K562 (cell line): ENCODE measurements around the gene SLC16A13. TPM values are rescaled to one million over a fixed set of nuclear protein-coding genes. Genes with fewer than 3 reads are reported as not detected.

Experiments
- ATF7 ChIP-seq: fragments of 450-650 bp; IDR thresholded peaks from 2 replicates; pipeline ENCODE4 v1.7.1; 2014; ENCODE audit warnings: mild to moderate bottlenecking, moderate library complexity
- BCL6 ChIP-seq: fragments of 250-450 bp; sonication (Bioruptor Pico); IDR thresholded peaks from 2 replicates; pipeline ENCODE4 v1.4.0; 2020
- JUN ChIP-seq, 2 experiments: sonication (generic) in 1 of 2; formaldehyde crosslinking in 1 of 2; IDR thresholded peaks; 2 replicates each; pipeline versions ENCODE4 v1.6.1 to v1.8.0; 2012 to 2022; ENCODE audit warnings: borderline replicate concordance in 2 of 2, mild to moderate bottlenecking in 2 of 2, improper control_type of control experiment in 1 of 2, low read depth in 1 of 2, low read length in 1 of 2, missing genetic modification reagents in 1 of 2
- KHSRP ChIP-seq: fragments of 450-650 bp; IDR thresholded peaks from 2 replicates; pipeline ENCODE4 v1.6.1; 2017
- MAZ ChIP-seq, 2 experiments: fragments of 450-650 bp in 1 of 2; sonication (generic) in 1 of 2; formaldehyde crosslinking; IDR thresholded peaks in 1 of 2; conservative IDR thresholded peaks in 1 of 2; 2 replicates each; pipeline versions ENCODE4 v1.4.0 to v1.5.0; 2020; ENCODE audit warnings: mild to moderate bottlenecking in 1 of 2, missing genetic modification reagents in 1 of 2
- MEF2A ChIP-seq: IDR thresholded peaks from 2 replicates; pipeline ENCODE4 v1.6.1; 2011; ENCODE audit warnings: low read depth, mild to moderate bottlenecking, low read length, moderate library complexity; ENCODE audit not compliant: control insufficient read depth
- MYC ChIP-seq, 2 experiments: fragments of 250-450 bp in 1 of 2; sonication (Bioruptor Pico) in 1 of 2; IDR thresholded peaks; 2 replicates each; pipeline versions ENCODE4 v1.5.1 to v1.6.1; 2012 to 2021; ENCODE audit warnings: low read depth in 2 of 2, borderline replicate concordance in 1 of 2, improper control_type of control experiment in 1 of 2, low read length in 1 of 2, mild to moderate bottlenecking in 1 of 2, moderate library complexity in 1 of 2
- NFYB ChIP-seq: IDR thresholded peaks from 2 replicates; pipeline ENCODE4 v1.6.1; 2011; ENCODE audit warnings: mild to moderate bottlenecking, moderate library complexity; ENCODE audit not compliant: insufficient read length; ENCODE audit errors: extremely low read depth
- NR2C2 ChIP-seq, 2 experiments: fragments of 200-800 bp in 1 of 2; sonication (Bioruptor generic) in 1 of 2; sonication (generic) in 1 of 2; formaldehyde crosslinking in 1 of 2; IDR thresholded peaks; 2 replicates each; pipeline versions ENCODE4 v1.6.1 to v1.8.0; 2016 to 2022; ENCODE audit warnings: mild to moderate bottlenecking in 1 of 2, missing compliant biosample characterization in 1 of 2, missing genetic modification characterization in 1 of 2, missing genetic modification reagents in 1 of 2
- NUFIP1 ChIP-seq: fragments of 450-650 bp; IDR thresholded peaks from 2 replicates; pipeline ENCODE4 v1.6.1; 2018; ENCODE audit not compliant: partially characterized antibody
- PHF21A ChIP-seq: fragments of 450-650 bp; IDR thresholded peaks from 2 replicates; pipeline ENCODE4 v1.6.1; 2017; ENCODE audit warnings: low read depth, borderline replicate concordance
- RBBP5 ChIP-seq: fragments of 200-600 bp; sonication (generic); IDR thresholded peaks from 2 replicates; pipeline ENCODE4 v1.6.1; 2012; ENCODE audit warnings: borderline replicate concordance, mild to moderate bottlenecking, low read length, control low read depth, inconsistent platforms; ENCODE audit not compliant: insufficient read depth, poor library complexity, severe bottlenecking
- RFX1 ChIP-seq: fragments of 450-650 bp; IDR thresholded peaks from 2 replicates; pipeline ENCODE4 v1.6.1; 2016; ENCODE audit warnings: mild to moderate bottlenecking, moderate library complexity
- SAP30 ChIP-seq: fragments of 200-600 bp; sonication (generic); IDR thresholded peaks from 2 replicates; pipeline ENCODE4 v1.6.1; 2012; ENCODE audit warnings: borderline replicate concordance, low read depth, mild to moderate bottlenecking, moderate library complexity, low read length, control low read depth, inconsistent platforms; ENCODE audit not compliant: insufficient read depth, poor library complexity, severe bottlenecking
- SMC3 ChIP-seq: conservative IDR thresholded peaks from 2 replicates; pipeline ENCODE4 v1.6.1; 2011; ENCODE audit warnings: low read depth, low read length, improper control_type of control experiment; ENCODE audit not compliant: insufficient read depth
- XRCC4 ChIP-seq: IDR thresholded peaks from one replicate; pipeline ENCODE4 v1.6.1; 2011; ENCODE audit not compliant: insufficient read depth, insufficient read length; ENCODE audit errors: extremely low read depth
- YY1 ChIP-seq, 3 experiments: IDR thresholded peaks; 2 replicates each; pipeline ENCODE4 v1.6.1; 2011; ENCODE audit warnings: low read length in 2 of 3, mild to moderate bottlenecking in 2 of 3, moderate library complexity in 2 of 3, borderline replicate concordance in 1 of 3, control low read depth in 1 of 3, low read depth in 1 of 3; ENCODE audit not compliant: insufficient read depth in 3 of 3, insufficient replicate concordance in 2 of 3, control insufficient read depth in 1 of 3, insufficient read length in 1 of 3; ENCODE audit errors: extremely low read depth in 1 of 3
- ZNF174 ChIP-seq: fragments of 250-450 bp; sonication (Bioruptor Pico); IDR thresholded peaks from 2 replicates; pipeline ENCODE4 v1.4.0; 2020; ENCODE audit warnings: mild to moderate bottlenecking
- ZNF311 ChIP-seq: fragments of 250-450 bp; sonication (Bioruptor Pico); IDR thresholded peaks from 2 replicates; pipeline ENCODE4 v1.4.0; 2020; ENCODE audit warnings: mild to moderate bottlenecking, moderate library complexity
- polyA plus RNA-seq, 8 experiments: library from polyadenylated mRNA; depleted of rRNA in 4 of 8; stranded (reverse) in 5 of 8; unstranded in 3 of 8; fragments of >200 nt; fragmentation: Nextera tagmentation in 2 of 8; fragmentation: Illumina TruSeq in 1 of 8; extraction: Ambion mirVana in 2 of 8; extraction: Trizol in 1 of 8; gene quantifications; 2 replicates each; pipeline versions ENCODE4 v1.2.1 to v1.2.3, GENCODE V29; 2011 to 2014; ENCODE audit warnings: inconsistent platforms in 1 of 8, missing spikeins in 1 of 8
- total RNA-seq, 7 experiments: library from RNA; depleted of rRNA in 6 of 7; stranded (reverse); fragments of >200 nt in 6 of 7; fragmentation: Illumina TruSeq in 2 of 7; extraction: Trizol in 2 of 7; gene quantifications; 2 replicates each; pipeline versions ENCODE4 v1.2.1 to v1.2.3, GENCODE V29; 2011 to 2021; ENCODE audit warnings: low replicate concordance in 1 of 7
- TF ChIP-seq, protein P1 (sequence below): fragments of 450-650 bp; IDR thresholded peaks from 2 replicates; pipeline ENCODE4 v1.6.1; 2016; ENCODE audit warnings: mild to moderate bottlenecking
- TF ChIP-seq, protein P2 (sequence below): fragments of 200-400 bp; formaldehyde crosslinking; IDR thresholded peaks from 2 replicates; pipeline ENCODE4 v1.6.1; 2017; ENCODE audit warnings: mild to moderate bottlenecking, low read depth, low read length, moderate library complexity

SLC16A13 gene
- total and polyA plus RNA-seq, 9 of the 15 experiments (the other 6 are each of a cell fraction or from before 2014, with no cell fraction given), result 0.04 to 5.6 (median 0.87) TPM

DNA sequence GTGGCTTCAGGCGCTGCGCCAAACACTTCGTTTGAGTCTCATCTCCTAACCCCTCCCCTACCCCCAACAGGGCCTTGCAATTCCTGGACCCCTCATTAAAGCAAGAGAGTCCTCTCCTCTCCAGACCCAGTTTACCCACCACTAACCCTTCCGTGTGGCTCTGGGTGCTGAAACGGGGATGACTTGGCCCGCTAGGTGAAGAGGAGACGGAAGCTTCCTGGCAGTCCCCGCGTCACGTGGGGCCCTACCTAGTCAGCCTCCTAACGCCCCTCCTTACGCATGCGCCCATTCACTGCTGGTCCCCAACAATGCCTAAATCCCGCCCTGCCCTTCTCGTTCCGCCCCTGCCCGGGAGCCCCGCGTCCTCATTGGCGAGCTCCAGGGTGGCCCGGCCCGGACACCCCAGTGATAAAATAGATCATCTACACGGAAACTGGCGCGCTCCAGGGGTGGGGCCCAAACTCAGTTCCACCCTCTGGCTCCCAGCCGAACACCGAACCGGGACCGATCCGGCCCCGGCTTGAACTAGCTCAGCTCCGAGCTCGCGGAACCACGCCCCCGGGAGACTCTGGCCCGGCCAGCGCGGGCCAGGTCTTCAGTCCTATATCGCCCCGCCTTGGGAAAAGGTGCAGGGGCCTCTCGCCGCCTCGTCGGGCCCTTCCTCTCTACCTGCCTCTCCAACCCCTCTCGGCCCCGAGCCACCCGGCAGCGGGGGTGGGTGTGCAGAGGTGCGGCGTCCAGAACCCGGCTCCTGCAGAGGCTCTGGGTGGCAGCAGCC is at the start of gene SLC16A13 (continued):
- TF ChIP-seq YY1 (IDR thresholded peaks at IDR 0.05; ENCODE audit: borderline replicate concordance in 1 of 3, control insufficient read depth in 1 of 3, extremely low read depth in 1 of 3, insufficient read depth in 3 of 3, insufficient read length in 1 of 3, insufficient replicate concordance in 2 of 3, low read depth in 1 of 3, low read length in 2 of 3) (peak in 1 of 3 experiments; percentile 7), MEF2A (no peak), NR2C2 (CRISPR knock-in tag; IDR thresholded peaks at IDR 0.05) (no peak), NR2C2 (tag; IDR thresholded peaks at IDR 0.05) (no peak; the same call in 1 of the 2 replicates), BCL6 (CRISPR knock-in tag) (no peak), XRCC4 (no peak), PHF21A (no peak), NFYB (no peak), SMC3 (no peak), MAZ (CRISPR knock-in tag; conservative IDR thresholded peaks at IDR 0.05 in 1 of 2, IDR thresholded peaks at IDR 0.05 in 1 of 2) (peak in 1 of 2 experiments; percentile 28; a peak in 1 of 4 replicates), NUFIP1 (no peak), ZNF174 (CRISPR knock-in tag) (no peak), ZNF311 (CRISPR knock-in tag) (no peak), SAP30 (no peak), JUN (IDR thresholded peaks at IDR 0.05; ENCODE audit: borderline replicate concordance, low read depth, low read length) (no peak), JUN (CRISPR knock-in tag; IDR thresholded peaks at IDR 0.05; ENCODE audit: borderline replicate concordance) (no peak), RFX1 (no peak), KHSRP (no peak), ATF7 (peak; percentile 52; the same call in 1 of the 2 replicates), MYC (IDR thresholded peaks at IDR 0.05; ENCODE audit: low read depth, low read length) (no peak), MYC (CRISPR knock-in tag; IDR thresholded peaks at IDR 0.05; ENCODE audit: borderline replicate concordance, low read depth) (no peak), RBBP5 (peak; percentile 25)
- TF ChIP-seq, protein P1, sequence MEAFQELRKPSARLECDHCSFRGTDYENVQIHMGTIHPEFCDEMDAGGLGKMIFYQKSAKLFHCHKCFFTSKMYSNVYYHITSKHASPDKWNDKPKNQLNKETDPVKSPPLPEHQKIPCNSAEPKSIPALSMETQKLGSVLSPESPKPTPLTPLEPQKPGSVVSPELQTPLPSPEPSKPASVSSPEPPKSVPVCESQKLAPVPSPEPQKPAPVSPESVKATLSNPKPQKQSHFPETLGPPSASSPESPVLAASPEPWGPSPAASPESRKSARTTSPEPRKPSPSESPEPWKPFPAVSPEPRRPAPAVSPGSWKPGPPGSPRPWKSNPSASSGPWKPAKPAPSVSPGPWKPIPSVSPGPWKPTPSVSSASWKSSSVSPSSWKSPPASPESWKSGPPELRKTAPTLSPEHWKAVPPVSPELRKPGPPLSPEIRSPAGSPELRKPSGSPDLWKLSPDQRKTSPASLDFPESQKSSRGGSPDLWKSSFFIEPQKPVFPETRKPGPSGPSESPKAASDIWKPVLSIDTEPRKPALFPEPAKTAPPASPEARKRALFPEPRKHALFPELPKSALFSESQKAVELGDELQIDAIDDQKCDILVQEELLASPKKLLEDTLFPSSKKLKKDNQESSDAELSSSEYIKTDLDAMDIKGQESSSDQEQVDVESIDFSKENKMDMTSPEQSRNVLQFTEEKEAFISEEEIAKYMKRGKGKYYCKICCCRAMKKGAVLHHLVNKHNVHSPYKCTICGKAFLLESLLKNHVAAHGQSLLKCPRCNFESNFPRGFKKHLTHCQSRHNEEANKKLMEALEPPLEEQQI, result no peak
- TF ChIP-seq, protein P2, sequence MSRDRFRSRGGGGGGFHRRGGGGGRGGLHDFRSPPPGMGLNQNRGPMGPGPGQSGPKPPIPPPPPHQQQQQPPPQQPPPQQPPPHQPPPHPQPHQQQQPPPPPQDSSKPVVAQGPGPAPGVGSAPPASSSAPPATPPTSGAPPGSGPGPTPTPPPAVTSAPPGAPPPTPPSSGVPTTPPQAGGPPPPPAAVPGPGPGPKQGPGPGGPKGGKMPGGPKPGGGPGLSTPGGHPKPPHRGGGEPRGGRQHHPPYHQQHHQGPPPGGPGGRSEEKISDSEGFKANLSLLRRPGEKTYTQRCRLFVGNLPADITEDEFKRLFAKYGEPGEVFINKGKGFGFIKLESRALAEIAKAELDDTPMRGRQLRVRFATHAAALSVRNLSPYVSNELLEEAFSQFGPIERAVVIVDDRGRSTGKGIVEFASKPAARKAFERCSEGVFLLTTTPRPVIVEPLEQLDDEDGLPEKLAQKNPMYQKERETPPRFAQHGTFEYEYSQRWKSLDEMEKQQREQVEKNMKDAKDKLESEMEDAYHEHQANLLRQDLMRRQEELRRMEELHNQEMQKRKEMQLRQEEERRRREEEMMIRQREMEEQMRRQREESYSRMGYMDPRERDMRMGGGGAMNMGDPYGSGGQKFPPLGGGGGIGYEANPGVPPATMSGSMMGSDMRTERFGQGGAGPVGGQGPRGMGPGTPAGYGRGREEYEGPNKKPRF, result no peak
